NCI-H2029 treated with DMSO at 0.1 percent for 48 hours (cell line): ENCODE measurements around the gene PNO1.
A peak's percentile ranks its signal among the peaks of the same experiment; 100 is the strongest.

ENCODE experiments used
- DNase-seq: peaks from one replicate; lab custom pipeline; 2025; lab: John Stamatoyannopoulos, UW

Gene PNO1

DNA sequence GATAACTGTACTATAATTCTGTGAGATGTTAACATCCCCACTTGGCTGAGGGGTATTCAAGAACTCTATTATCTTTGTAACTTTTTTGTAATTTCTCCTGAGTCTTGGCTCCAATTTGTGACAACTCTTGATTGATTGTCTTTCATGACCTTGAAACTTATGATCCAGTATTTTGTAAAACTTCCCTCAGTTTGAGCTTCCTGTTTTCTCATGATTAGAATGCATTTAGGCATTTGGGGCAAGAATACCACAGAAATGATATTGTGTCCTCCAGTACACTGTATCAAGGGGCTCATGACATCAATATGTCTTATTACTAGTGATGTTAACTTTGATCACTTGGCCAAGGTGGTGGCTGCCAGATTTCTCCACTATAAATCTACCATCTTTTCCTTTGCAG, 37.4 kb downstream of the PNO1 start:
- no peak for DNase-seq

DNA sequence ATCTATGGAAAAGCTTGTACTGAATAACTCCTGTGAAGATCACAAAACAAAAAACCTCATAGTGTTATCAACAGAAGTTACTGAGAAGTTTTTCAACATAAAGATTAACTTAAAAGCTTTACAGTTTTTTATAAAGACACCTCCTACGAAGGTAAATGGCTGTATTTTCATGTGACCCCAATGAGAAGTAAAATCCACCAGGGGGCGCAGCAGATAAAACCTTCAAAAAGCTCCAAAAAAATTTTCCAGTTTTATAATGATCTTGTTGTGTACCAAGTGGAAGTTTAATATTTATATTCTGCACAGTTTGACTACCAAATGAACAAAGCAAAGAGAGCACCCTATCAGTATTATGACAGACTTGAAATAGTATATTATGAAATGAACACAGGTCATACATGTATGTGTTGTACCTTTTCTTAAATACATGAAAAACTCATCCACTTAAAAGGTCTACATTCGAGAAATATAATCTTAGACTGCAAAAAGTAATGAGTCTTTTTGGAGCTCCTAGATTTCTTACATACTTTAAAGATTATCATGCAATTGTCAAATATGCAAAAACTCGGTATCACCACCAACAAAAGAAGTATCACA, 38.5 kb downstream of the PNO1 start:
- DNase-seq: no peak

DNA sequence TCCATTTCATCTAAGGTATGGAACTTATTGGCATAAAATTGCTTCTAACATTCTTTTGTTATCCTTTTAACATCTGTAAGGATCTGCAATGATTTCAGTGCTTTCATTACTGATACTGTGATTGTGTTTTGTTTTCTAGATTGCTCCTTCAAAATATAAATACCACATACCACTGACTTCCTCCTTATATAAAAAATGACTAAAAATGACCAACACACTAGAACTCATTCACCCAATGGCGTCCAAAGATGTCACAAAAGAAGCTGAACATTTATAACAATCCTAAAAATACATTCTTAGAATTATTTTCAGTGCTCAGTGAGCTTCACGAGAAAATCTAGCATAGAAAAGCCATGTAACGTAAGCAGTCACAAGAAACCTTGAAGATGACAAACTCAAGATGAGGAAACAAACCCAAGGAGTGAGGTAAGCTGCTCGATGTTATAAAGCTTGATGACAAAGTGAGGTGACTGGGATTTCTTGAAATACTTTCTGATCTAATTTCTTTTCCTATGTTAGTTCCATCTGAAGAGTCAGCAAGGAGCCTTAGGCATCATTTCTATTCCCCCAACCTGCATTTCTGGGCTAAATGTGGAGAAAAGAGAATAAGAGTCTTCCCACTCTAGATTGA, 42.6 kb downstream of the PNO1 start:
- DNase-seq: no peak

DNA sequence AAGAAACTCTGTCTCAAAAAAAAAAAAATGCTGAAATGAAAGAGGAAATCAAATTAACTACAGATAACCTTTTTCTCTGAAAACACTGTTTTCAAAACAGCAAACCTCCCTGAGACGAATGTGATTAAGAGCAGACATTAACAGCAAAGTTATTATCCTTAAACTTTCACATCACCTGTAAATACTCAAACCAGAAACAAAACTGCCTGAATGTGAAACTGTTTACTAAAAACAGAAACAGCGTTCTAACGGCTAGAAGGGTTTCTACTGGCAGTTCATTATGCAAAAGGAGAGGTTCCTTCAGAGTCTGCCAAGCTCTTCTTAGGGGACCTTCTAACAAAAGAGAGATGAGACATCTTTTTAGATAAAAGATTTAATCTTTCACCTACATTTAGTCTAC, 45.9 kb downstream of the PNO1 start:
- DNase-seq: no peak

DNA sequence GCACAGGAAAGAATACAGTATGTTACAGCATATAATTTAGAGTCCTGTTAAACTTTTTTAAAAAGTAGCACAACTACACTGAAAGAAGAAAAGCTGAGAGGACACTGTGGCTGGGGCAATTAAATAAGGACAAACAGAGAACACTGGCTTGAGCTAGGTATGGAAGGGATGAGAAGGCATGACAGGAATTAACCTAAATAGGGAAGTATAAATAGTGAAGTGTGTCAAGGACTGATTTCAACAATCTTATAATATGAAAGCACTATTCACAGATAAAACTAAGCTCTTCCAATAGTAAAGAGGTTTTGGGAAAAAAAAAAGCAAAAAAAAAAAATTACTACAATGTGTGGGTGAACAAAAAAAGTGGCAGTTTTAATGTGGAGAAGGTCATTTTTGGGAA, 49.1 kb downstream of the PNO1 start:
- no peak for DNase-seq

DNA sequence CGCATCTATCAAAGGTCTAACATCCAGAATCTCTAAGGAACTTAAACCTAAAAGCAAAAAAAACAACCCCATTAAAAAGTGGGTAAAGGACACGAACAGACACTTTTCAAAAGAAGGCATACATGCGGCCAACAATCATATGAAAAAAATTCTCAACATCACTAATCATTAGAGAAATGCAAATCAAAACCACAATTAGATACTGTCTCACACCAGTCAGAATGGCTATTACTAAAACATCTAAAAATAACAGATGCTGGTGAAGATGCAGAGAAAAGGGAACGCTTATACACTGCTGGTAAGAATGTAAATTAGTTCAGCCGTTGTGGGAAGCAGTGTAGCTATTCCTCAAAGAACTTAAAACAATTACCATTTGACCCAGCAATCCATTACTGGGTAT, 56.7 kb downstream of the PNO1 start:
- DNase-seq: no peak

DNA sequence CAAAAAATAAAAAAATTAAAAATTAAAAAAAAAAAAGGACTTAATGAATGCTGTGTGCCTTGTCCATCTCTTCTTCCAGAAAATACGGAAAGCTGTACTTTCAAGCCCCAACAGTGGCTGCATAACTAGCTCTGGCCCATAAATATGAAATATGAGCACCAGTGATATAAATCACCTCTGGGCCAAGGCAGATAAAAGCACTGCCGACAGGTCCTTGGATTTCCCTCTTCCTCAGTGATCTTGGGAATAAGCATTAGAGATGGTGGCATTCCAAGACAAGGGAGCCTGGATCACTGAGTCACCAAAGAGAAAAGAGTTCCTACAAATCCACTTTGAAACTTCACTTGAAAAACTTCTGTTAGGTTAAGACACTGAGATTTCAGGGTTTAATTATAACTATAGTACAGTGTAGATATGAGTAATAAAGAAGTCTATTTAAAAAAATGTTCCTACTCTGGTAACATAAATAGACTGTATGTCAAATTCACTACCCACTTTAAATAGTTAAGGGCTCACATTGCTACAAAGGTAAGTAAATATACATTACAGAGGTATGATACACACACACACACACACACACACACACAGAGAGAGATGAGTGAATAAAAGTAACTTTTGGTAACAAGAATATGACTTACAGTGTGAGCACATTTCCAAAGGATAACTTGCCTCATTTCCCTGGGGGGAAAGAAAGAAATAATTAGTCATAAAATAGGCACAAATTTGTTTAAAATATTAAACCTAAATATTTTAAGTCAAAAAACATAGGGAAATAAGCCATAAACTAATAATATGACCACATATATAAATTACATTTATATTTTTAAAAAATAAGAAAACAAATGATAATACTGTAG, 59.0 kb downstream of the PNO1 start:
- DNase-seq: no peak

DNA sequence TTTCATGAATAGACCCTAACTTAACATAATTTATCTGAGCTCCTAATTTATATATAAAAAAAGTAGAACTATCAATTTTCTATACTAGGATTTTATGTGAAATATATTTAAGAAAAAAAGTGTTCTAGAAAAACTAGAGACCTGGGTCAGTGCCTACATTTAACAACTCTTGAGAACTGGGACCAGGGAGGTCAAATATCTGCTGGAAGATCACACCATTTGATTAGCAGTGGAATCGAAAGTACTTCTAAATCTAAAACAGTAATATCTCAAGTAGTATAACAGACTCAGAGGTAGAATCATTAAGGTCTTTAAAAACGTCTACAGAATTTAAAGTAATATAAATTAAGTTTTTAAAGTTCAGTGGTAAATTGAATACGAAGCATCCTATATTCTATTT, 60.0 kb downstream of the PNO1 start:
- no peak for DNase-seq

DNA sequence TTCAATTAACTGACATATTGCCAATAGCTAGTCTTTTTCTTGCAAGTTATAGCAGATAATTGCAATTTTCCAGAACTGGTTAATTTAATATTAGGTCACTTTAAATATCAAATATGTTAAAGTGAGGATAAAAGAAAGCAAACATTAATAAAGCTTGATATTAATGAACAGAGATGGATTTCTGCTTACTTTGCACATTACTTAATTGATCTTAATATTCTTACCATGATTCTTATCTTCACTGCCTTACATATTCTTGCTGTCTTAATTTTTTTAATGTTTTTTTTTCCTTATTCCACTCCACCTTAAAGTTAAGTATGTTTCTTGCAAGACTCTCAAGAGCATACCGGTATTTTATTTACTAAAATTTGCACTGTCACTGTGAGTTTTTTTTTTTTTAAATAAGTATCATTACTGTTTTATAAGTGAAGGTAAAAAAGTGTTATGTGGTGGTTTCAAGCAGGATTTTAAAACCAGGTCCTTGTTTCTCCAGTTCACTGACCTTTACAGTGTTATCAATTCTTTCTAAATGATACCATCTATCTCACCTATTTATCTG, 60.7 kb downstream of the PNO1 start:
- no peak for DNase-seq

DNA sequence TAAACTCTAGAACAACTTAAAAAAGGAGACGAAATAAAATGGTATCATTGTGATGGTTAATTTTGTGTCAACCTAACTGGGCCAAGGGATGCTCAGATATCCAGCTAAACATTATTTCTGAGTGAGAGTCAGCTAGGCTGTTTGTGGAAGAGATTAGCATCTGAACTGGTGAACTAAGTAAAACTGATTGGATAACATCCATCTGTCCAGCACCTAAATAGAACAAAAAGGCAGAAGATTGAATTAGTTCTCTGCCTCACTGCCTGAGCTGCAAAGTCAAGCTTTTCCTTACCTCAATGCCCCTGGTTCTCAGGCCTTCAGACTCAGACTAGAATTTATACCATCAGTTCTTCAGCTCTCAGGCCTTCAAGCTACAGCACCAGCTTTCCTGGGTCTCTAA, 64.6 kb downstream of the PNO1 start:
- DNase-seq: no peak

DNA sequence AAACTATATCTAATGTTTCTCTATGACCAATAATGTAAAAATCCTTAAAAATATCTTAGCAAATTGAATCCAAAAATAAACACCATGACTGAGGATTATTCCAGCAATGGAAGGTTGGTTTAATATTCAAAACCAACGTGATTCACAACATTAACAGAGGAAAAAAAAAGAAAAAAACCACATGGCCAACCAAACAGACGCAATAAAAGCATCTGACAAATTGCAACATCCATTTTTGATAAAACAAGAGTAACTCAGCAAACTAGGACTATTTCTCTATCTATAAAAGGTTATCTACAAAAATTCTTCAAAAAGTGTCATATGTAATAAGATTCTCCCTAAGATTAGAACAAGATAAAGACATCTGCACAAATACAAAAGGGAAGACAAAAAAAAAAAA, 65.7 kb downstream of the PNO1 start:
- DNase-seq: no peak

DNA sequence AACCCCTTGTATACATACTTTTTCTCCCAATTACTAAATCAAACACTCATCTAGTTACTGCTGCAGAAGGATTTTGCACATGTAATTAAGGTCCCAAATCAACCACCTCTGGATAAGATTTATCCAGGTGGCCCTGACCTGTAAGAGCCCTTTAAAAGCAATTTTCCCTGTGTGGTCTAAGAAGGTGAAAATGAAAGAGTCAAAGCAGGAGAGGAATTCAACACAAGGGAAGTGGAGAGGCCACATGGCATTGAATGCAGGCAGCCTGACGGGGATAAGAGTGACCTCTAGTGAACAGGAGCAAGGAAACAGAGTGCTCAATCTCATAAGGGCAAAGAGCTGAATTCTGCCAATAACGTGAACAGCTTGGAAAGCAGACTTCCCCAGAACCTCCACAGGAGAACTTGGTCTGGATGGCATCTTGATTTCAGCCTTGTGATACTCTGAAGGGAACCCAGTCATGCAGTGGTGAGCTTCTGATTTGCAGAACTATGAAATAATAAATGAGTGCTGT, 67.5 kb downstream of the PNO1 start:
- peak; percentile 64 for DNase-seq
